Stimulated activated CD4-positive, alpha-beta T cell treated with anti-CD3 and anti-CD28 coated beads, Interleukin-12 subunit alpha, Interleukin-12 subunit beta, amount 100 ng/mL, for 48 hours (primary cell): ENCODE data around the gene TBC1D20.
"Not testable (repeated sequence)": the region's sequence is repeated elsewhere in the genome, so short reads cannot be mapped to it uniquely, and the experiment has no call there.

Experiments used
- DNase-seq, 3 donors: peaks; one replicate each; pipeline ENCODE4 v3.0.0-alpha.2; 2020; ENCODE audit warnings: low read depth in 2 of 3, low spot score in 1 of 3

Gene TBC1D20, protein sequence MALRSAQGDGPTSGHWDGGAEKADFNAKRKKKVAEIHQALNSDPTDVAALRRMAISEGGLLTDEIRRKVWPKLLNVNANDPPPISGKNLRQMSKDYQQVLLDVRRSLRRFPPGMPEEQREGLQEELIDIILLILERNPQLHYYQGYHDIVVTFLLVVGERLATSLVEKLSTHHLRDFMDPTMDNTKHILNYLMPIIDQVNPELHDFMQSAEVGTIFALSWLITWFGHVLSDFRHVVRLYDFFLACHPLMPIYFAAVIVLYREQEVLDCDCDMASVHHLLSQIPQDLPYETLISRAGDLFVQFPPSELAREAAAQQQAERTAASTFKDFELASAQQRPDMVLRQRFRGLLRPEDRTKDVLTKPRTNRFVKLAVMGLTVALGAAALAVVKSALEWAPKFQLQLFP

DNA sequence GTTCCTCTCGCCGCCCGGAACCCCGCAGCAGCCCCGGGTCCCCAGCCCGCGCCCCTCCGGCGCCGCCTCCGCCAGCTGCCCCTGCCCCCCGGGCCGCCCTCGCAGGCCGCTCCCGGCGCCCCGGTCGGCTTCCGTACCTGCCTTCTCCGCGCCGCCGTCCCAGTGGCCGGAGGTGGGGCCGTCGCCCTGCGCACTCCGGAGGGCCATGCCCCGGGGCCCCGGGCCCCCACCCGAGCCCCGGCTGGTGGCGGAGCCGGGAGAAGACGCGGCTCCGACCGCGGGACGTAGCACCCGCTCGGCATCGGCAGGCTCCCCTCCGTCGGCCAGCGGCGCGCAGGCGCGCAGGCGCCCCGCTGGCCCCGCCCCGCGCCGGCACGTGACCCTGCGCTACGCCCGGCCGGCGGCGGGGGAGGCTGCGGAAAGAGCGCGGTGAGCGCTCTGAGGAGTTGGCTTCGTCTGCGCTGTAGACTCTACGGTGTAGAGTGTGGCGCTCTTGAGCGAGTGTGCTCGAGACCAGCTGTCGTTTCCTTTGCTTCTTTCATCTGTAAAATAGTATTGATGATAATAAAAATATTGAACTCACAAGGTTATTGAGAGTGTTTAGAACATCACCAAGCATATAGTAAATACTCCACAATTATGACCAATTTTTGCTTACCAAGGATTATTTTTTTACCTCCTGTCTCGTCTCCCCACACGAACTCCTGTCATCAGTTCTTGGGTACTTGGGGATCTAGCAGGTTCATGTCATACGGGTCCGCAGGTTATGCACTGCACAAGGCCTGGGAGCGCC is at the start of gene TBC1D20:
TSS of gene TBC1D20 (minus strand) at position 335 of the 793 bp plus-strand sequence. CDS start at position 207, 128 bp downstream.
- peak; percentile 68 to 80 (median 68) for DNase-seq

DNA sequence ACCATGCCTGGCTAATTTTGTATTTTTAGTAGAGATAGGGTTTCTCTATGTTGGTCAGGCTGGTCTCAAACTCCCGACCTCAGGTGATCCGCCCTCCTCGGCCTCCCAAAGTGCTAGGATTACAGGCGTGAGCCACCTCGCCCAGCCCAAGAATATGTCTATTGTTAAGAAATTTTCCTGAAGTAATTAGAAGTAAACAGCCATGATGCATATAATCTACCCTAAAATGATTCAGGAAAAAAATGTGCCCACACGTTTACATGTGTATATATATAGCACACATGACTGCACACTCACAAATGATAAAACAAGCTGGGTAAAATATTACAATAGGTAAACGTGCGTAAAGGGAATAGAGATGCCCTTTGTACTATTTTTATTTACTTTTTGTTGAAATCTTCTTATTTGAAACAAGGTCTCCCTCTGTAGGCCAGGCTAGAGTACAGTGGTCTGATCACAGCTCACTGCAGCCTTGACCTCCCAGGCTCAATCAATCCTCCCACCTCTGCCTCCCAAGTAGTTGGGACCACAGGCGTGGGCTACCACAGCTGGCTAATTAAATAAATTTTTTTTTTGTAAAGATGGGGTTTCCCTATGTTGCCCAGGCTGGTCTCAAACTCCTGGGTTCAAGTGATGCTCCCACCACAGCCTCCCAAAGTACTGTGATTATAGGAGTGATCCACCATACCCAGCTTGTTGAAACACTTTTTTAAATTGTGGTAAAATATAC is 48.2 kb upstream of the TBC1D20 start:
- DNase-seq, result not testable (repeated sequence)

DNA sequence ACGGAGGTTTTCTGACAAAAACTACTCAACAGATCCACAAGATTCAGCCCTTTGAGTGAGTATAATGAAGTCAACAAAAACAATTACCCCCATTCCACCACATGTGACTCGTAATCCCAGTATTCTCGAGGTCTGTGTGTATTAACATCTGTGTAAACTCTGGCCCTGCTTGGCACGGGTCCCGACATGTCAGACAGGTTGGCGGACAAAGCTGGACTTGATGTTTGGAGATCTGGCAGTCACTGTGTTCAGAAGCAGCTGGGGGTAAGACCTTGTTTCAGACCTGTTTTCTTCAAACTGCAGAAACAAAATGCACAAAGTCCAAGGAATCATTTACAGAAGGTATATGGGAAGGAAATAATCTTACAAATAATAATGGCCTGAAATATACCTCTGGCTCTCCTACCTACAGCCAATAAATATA is 46.0 kb upstream of the TBC1D20 start:
- not testable (repeated sequence) for DNase-seq

DNA sequence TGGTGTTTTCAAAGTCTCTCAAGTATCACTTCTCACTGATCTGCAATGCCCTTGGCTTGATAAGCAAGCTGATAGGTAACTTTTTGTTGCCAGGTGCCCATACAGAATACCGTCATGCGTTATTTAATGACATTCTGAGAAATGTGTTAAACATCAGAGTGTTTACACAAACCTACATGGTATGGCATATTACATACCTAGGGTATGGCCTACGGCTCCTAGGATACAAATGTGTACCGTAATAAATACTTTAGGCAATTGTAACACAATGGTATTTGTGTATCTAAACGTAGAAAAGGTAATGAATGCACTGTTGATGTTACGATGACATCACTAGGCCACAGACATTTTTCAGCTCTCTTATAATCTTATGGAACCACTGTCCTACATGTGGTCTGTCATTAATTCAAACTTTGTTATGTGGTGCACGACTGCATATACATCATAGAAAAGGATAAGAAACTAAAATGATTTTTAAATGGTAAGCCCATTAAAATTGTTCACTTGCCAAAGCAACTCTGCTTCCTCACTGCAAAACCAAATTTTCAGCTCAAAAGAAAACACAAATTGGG is 45.5 kb upstream of the TBC1D20 start:
- DNase-seq, result no peak

DNA sequence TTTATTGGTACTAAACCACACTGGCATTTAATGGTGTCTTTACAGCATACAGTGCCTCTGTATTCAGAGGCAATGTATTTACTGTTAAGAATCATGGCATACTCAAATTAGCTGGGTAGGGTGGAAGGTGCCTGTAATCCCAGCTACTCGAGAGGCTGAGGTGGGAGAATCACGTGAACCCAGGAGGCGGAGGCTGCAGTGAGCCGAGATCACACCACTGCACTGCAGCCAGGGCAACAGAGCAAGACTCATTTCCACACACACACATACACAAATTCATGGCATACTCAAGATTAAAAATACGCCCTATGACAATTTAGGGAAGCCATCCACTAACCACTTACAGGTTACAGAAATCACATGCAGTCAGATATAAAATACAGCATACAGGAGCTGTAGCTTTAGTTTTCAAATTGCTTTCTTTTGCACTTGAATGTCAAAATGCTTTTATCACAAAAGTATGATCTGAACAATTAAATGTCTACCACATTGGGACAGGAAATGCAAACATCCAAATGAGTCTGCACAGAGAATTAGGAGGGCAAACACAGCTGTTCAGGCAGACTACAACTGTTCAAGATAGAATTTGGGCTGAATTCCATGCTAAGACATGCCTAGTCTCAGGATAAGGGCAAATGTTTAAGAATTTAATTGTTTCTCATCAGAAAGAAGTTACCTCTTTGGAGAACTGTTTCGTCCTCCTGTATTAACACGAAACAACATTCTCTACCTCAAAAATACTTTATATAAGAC is 44.8 kb upstream of the TBC1D20 start:
- no peak for DNase-seq

DNA sequence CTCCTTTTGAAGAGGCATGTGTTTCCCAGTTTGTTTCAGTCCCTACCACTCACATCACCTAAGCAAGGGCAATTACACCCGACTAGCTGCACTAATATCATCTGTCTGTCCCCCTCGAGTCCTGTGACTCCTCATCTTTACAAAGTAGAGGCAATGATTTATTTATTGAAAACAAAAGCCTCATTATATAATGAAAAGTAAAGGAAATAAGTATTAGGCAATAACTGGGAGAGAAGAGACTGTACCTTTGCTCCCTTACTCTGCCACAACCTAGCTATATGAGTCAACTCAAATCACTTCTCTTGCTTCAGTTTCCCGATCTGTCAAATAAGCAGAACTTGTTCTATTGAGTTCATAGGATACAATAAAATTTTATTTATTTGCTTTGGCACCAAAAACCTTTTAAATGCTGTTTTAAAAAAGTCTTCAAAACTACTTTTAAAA is 42.3 kb upstream of the TBC1D20 start:
- DNase-seq, result no peak

DNA sequence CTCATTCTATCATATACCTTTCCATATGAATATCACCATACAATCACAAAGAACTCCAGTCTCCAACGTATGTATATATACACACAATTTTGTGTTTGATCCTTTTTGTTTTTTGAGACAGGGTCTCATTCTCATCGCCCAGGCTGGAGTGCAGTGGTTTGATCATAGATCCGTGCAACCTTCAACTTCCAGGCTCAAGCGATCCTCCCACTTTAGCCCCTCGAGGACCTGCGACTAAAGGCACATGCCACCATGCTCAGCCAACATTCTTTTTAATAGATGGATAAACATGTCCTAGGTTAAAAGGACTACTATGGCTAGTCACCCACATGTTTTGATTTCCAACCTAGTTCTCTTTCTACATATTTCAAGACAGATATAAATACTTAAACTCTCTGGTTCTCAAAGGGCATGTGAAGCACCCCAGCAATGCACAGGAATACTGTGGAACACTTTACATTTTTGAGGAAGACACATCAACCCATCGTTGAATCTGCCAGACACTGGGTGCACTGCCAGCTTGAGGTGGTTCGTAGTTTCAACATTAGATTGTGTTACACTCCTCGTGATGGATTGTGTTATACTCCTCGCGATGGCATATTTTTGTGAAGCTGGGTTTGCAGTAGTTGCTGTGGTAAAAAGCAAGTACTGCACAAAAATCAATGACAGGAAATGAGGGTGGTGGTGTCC is 40.9 kb upstream of the TBC1D20 start:
- no peak for DNase-seq

DNA sequence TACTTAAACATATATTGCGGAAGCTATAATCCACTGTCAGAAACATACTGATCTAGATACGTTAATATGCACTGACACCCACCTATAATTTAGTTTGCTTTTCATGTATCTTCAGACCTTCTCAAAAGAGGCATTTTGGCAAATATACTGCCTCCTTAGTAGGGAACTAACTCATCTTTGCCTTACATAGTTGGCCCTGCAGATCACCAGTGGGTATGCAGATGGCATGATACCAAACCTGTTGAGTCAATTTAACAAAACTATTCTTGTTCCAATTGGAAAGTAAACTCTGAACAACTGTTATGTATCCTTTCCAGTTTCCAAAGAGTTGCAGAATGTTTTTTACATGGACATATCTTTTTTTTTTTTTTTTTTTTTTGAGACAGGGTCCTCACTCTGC is 35.6 kb upstream of the TBC1D20 start:
- no peak for DNase-seq

DNA sequence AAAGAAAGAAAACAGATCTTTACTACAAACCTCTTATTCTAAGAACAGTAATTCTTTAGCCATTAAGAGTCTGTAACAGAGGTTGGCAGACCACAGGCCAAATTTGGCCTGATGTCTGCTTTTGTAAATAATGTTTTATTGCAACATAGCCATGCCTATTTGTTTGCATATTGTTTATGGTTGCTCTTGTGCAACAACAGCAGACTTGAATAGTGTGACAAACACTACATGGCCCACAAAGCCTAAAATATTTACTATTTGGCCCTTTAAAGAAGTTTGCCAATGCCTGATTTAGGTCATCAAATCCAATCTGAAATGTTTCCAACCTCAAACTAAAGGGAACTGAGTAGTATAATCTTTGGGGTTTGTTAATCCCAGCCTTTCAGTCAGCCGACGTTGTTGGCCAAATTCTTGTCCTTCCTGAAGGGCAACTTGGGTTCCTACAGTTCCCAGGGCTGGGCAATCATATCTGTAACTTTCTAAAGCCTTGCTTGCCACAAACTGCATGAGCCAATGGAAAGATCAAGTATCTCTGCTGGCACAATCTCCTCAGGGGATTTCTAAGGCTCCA is 33.9 kb upstream of the TBC1D20 start:
- no peak for DNase-seq

DNA sequence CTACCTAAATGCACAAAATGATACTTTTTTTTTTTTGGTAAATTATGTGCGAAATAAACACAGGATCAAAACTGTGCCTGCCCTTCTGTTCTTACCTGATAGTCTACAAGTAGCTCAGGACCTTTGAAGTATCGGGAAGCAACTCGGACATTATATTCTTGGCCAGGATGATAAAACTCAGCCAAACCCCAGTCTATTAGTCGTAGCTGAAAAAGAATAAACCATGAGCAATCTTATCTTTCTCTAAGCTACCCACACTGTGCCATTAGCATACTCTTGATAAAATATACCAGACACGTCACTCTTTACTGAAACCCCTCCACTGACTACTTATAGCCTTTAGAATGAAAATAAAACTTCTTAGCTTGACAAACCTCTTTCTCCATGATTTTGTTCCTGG is 29.8 kb upstream of the TBC1D20 start:
- no peak for DNase-seq

DNA sequence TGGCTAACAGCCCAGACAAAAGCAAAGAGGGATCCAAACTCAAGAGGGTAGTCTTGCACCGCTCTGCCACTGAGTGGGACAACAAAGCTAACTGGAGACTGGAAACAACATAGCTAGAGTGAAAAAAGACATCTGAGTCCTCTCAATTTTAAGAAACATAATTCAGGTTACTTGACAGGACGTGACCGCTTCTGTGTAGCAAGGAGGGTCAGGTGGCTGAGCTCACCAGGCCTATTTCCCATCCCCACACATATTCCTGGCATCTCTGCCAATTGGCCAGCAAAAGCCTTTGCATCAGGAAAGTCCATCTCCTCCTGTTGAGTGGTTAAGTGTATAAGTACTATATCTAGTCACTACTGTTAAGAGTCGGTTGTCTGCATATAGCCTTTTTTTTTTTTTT is 25.3 kb upstream of the TBC1D20 start:
- no peak for DNase-seq

DNA sequence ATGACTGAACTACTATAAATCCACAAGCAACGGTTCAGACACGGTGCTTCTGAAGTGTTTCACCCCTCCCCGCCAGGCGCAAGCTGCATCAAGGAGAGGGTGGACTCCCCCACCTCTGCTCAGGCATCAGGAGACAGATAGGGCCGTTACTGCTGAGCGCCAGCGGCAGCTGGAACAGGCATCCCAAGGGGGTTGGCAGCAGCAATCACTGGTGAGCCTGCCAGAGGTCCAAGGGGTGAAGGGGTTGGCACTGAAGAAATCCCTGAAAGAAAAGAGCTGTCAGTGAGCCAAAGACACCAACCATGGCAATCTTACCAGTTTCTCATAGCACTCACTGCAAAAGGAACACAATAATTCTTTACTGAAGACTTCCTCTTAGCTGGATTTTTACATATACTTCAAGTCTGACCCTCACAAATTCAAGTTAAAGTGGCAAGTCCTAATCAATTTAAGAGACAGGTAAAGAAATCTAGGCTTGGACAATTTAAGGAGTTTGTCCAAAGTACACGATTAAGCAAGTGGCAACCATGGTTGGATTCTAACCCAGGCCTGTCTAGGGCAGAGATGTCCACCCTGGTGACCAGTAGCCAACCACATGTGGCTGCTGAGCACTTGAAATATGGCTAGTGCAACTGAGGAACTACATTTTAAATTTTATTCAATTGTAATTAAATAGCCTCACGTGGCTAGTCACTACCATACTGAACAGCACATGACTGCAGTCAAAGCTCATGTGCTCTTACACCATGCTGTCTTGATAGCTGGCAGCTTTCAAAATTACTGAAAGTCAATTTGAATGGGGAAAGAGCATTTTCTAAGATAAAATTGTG is 21.7 kb upstream of the TBC1D20 start:
- DNase-seq, result no peak

DNA sequence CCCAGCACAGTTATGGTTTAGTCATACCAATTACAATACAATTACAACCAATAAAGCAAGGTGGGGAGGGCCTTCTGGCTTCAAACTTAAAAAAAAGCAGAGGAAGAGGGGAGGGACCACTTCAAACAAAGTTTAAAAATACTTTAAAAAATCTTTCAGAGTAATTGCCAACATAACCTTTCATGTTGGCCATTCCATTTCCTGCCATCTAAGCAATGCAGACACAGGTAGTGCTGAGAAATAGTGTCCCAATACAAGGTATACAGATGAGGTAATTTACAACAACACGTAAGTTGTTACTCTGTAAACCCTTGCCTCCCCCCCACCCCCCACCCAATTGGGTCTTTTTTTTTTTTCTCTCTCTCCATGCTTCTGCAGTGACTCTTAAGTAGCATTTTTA is 18.8 kb upstream of the TBC1D20 start:
- DNase-seq, result no peak

DNA sequence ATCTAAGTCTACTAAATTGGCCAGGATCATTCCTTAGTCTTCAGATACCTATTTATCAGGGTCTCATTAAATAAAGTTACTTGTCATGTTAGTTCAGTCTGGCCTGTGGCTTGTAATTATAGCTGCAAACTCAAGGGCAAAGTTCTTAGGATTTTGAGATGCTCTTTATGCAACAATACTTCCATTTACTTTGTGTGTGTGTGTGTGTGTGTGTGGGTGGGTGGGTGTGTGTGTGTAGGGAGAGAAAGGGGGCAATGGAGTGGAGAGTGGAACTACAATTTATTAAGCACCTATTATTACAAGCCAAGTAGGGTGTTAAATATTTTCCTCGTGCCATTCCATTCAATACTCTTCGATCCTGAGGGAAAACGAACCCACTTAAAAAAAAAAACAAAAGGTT is 17.7 kb upstream of the TBC1D20 start:
- DNase-seq, result no peak

DNA sequence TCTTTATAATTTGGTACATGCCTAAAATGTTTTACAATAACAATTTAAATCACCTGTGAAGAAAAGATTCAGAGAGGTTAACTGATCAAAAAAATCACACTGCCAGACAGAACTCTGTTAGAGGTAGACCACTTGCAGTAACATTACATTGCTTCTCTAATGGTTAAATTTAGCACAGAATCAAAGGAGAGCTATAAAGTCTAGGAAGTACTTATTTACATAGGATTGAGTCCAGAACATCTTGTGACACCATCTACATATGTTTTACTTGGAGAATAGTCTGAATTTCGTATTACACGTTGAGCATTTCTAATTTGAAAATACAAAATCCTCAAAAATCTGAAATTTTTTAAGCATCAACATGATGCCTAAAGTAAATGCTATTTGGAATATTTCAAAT is 17.2 kb upstream of the TBC1D20 start:
- no peak for DNase-seq

DNA sequence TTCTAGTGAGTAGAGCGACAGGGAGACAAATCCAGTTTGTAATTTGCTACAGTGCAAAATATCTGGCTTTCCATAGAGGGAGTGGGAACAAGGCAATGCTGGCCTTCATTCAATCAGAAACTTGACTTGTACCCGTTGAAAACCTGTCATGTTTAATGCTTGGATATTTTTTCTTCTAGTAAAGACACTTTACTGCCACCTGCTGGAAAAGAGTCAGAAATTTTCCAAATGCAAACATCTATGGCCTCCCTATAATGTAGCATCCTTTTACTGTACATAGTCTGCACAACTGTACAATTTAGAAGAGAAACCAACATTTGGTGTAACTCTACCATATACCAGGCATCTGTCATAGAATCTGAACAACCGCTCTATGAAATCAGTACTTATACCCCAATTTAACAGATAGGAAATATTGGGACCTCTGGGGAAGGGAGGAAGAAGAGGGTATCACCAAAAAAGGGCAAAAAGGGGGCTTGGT is 16.7 kb upstream of the TBC1D20 start:
- peak in 1 of 3 donors; percentile 60 for DNase-seq

DNA sequence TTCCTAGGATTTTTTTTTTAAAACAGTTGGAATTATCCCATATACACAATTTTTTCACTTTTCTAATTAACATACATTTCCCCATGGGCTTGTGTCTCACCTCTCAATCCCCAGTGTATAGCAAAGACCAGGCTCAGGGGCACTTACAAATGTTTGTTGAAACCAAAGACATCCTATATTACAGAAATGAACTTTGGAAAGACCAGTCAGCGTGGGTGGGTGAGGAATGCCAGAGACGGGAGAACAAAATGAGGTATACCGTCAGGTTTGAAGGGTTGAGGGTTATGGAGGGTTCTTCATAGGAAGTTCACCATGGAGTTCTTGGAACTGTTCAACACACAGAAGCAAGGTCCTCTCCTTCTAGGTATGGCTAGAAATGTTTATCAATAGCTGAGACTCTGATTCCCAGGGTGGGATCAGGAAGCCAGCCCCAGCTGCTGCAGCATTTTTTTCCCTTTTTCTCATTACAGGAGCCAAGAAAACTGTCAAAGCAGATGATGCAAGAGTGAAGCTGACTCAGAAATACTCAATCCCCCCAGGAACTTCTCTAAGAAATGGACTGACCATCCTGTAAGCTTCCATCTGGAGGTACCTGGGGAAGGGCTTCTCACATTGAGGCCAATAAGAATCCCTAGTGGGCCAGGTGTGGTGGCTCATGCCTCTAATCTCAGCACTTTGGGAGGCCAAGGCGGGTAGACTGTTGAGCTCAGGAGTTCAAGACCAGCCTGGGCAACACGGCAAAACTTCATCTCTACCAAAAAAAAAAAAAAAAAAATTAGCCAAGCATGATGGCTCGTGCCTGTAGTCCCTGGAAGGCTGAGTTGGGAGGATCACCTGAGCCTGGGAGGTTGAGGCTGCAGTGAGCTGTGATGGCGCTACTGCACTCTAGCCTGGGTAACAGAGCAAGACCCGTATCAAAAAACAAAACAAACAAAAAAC is 15.9 kb upstream of the TBC1D20 start:
- no peak for DNase-seq
